BJ (cell line): ENCODE data around the gene ENC1. TPM values are rescaled to one million over a fixed set of nuclear protein-coding genes. Genes with fewer than 3 reads are reported as not detected.

Experiments
- CTCF ChIA-PET: fragments of 350-600 bp; formaldehyde crosslinking; extraction: SDS; loops from one replicate; lab custom pipeline; 2021; ENCODE audit warnings: antibody characterized with exemption, inconsistent platforms; lab: Yijun Ruan, JAX
- POLR2A ChIA-PET: fragments of 300-600 bp; sonication (Branson Sonifier 250); formaldehyde crosslinking; extraction: SDS; loops from one replicate; lab custom pipeline; 2021; ENCODE audit warnings: antibody characterized with exemption; lab: Charles Lee
- DNase-seq: peaks from one replicate; pipeline ENCODE4 v3.0.0-alpha.2; 2011; ENCODE audit warnings: low read depth
- H3K27me3 ChIP-seq: 2 replicates; pipeline ENCODE4 v1.6.0; 2011; ENCODE audit warnings: low read length; ENCODE audit not compliant: control insufficient read depth, insufficient read depth
- H3K36me3 ChIP-seq: 2 replicates; pipeline ENCODE4 v1.5.1; 2011; ENCODE audit warnings: low read length; ENCODE audit not compliant: control insufficient read depth, insufficient read depth
- H3K4me3 ChIP-seq: 2 replicates; pipeline ENCODE4 v1.5.1; 2011; ENCODE audit warnings: low read depth, mild to moderate bottlenecking, control low read depth, low read length
- CTCF ChIP-seq: IDR thresholded peaks from 2 replicates; pipeline ENCODE4 v1.5.1; 2011; ENCODE audit warnings: low read depth, mild to moderate bottlenecking, control low read depth, inconsistent platforms, low read length, moderate library complexity; ENCODE audit not compliant: insufficient read depth
- polyA plus RNA-seq: library from polyadenylated mRNA; depleted of rRNA; stranded (reverse); fragments of >200 nt; gene quantifications from 2 replicates; pipeline ENCODE4 v1.2.3, GENCODE V29; 2011

The ENC1 gene
- polyA plus RNA-seq, 1 experiment: 34.1 TPM

DNA sequence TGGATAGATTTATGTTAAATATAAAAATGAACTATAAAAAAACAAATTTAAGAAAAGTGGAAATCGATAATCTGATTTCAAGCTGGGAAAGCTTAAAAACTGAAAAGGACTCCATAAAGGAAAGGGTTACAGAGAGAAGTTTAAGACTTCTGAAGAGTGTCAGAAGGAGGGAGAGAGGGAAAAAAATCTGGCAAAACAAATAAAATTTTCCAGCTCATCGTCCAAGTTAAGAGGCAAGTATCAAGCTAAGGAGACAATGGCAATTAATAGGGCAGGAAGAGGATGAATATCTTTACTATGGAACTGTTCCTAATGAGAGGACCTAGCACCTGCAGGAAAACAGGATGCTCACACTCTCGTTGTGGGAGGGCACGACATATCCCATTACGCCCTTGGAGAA lies 24.0 kb upstream of the ENC1 start:
- DNase-seq: no peak
- Histone ChIP-seq H3K4me3 (no peak overlapping the region), H3K27me3 (no peaks in the 10 kb centered on the region; the same call in 1 of the 2 replicates), H3K36me3 (no peaks in the 10 kb centered on the region)
- CTCF ChIA-PET: interaction anchor here (1.2 kb wide), 1 partner anchor 762 kb away, joined by 3 read pairs; no protein-coding TSS in a partner anchor
- POLR2A ChIA-PET: no interaction called here
- TF ChIP-seq CTCF: no peak

GRCh38 chr5:74660873-74661272 lies 20.3 kb upstream of the ENC1 start:
- CTCF ChIA-PET: interaction anchor here (0.9 to 1.2 kb wide), 2 partner anchors 11 to 1070 kb away, joined by 4 to 9 read pairs; no protein-coding TSS in a partner anchor

DNA sequence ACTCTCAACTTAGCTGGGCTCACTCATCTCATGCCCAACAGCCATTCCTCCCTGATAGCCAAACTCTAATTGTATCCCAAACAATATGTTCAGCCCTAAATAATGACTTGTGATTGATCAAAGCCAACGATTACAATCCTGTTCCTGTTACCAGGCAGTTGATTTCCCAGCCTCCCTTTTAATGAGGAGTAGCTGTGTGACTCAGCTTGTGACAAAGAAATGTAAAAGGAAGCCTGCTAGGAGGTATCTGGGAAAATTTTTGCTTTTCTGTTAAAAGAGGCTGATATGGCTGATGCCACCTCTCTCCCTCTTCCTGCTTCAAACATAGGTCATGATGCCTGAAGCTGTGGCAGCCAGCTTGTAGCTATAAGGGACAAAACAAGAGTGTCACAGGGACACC lies 19.6 kb upstream of the ENC1 start:
- TF ChIP-seq CTCF: no peak
- no peak overlapping the region for H3K4me3 ChIP-seq
- CTCF ChIA-PET: interaction anchor here (0.9 to 1.7 kb wide), 3 partner anchors 10 to 1070 kb away, joined by 3 to 9 read pairs (median 4); no protein-coding TSS in a partner anchor
- H3K36me3 ChIP-seq: no peaks in the 10 kb centered on the region
- POLR2A ChIA-PET: no interaction called here
- DNase-seq: no peak
- no peaks in the 10 kb centered on the region; the same call in 1 of the 2 replicates for H3K27me3 ChIP-seq

More at GRCh38 chr5:74660873-74661272, 20.3 kb upstream of the ENC1 start:
- no peak for TF ChIP-seq CTCF
- DNase-seq: no peak
- Histone ChIP-seq H3K27me3 (no peaks in the 10 kb centered on the region; the same call in 1 of the 2 replicates), H3K4me3 (no peak overlapping the region), H3K36me3 (no peaks in the 10 kb centered on the region)
- POLR2A ChIA-PET: no interaction called here

- Histone ChIP-seq H3K4me3 (no peak overlapping the region), H3K27me3 (no peaks in the 10 kb centered on the region; the same call in 1 of the 2 replicates), H3K36me3 (no peaks in the 10 kb centered on the region)
- no peak for TF ChIP-seq CTCF
- no peak for DNase-seq
- CTCF ChIA-PET: interaction anchor here (1.2 to 1.7 kb wide), 4 partner anchors 9 to 757 kb away, joined by 3 to 7 read pairs (median 4); no protein-coding TSS in a partner anchor
- POLR2A ChIA-PET: interaction anchor here (0.7 kb wide), 1 partner anchor 1977 kb away, joined by 5 read pairs; no protein-coding TSS in a partner anchor
Observed at GRCh38 chr5:74659172-74659571, 18.6 kb upstream of the ENC1 start.

DNA sequence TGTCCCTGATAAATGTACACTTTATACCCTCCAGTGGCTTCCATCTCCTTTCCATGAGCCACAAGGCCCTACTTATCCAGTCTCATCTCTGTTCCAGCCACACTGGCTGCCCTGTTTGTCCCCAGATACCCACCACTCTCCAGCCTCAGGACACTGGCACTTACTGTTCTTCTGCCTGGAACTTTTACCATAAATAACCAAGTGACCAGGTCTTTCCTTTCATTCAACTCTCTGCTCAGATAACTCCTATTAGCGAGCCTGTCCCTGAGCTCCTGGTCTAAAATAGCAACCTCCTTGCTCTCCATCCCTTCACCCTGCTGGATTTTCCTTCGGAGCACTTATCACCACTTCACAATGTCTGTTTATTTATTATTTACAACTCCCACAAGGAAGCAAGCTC lies 16.6 kb upstream of the ENC1 start:
- no peak for DNase-seq
- no peak overlapping the region for H3K4me3 ChIP-seq
- ChIA-PET POLR2A (no interaction called here), CTCF (interaction anchor here (0.8 to 1.1 kb wide), 2 partner anchors 8 to 15 kb away, joined by 4 to 6 read pairs; no protein-coding TSS in a partner anchor)
- no peaks in the 10 kb centered on the region for H3K36me3 ChIP-seq
- H3K27me3 ChIP-seq: no peaks in the 10 kb centered on the region; the same call in 1 of the 2 replicates
- TF ChIP-seq CTCF: no peak
